Stimulated activated CD4-positive, alpha-beta T cell treated with anti-CD3 and anti-CD28 coated beads, Interleukin-4, amount 100 ng/mL, for 1 hour (primary cell): Measurements from ENCODE around the gene GNG10.
"Not testable (repeated sequence)": the region's sequence is repeated elsewhere in the genome, so short reads cannot be mapped to it uniquely, and the experiment has no call there.

ENCODE experiments used
- DNase-seq: peaks from one replicate; pipeline ENCODE4 v3.0.0-alpha.2; 2020

The GNG10 gene

GRCh38 chr9:111657051-111657450 lies 4.4 kb upstream of the GNG10 start:
- no peak for DNase-seq

GRCh38 chr9:111658943-111659342 lies 2.5 kb upstream of the GNG10 start:
- no peak for DNase-seq

DNA sequence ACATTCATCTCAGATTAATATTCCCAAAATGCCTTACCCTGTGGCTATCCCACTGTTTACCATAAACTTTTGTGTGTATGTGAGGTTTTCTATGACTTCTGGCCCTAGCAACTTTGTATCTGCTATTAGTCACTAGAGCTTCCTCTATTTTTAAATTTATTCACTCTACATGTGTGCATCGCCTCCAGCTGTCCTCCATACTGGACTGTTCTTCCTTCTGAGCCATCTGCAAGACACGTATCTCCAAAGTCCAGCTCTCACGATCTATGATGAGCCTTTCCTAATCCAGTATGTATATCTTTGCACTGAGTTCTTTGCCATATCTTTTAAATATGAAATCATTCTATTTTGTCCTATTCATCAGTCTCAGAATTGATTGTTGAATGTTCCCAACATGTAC lies 1.7 kb upstream of the GNG10 start:
- DNase-seq = no peak

DNA sequence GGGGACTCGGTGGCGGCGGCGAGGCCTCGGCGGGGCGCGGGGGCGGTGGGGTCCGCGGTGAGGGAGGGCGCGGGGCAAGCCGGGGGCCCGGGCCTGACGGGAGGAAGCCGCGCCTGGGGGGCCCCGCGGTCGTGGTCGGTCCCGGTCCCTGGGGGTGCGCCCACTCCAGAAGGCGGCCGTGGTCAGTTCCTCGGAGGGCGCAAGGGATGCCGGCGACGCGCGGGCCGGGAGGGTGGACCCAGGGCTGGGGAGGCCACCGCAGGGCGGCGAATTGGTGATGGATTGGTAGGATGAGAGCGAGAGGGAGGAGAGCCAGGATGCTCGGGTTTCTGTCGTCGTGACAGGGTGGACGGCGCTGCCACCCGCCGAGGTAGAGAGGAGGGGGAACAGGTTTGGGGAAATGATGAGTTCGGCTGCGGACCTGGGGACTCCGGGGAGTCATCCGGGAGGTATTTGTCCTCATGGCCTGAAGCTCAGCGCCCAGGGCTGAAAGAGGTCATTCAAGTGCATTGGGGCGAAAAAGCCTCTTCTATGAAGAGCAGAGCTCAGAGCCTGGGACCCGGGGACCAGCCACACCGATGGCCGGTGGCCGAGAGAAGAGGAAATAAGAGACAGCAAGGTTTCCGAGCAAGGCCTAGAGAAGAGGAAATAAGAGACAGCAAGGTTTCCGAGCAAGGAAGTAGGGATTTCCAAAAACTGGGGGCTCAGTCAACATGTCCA lies 557 bp downstream of the GNG10 start:
- peak; percentile 31 for DNase-seq

DNA sequence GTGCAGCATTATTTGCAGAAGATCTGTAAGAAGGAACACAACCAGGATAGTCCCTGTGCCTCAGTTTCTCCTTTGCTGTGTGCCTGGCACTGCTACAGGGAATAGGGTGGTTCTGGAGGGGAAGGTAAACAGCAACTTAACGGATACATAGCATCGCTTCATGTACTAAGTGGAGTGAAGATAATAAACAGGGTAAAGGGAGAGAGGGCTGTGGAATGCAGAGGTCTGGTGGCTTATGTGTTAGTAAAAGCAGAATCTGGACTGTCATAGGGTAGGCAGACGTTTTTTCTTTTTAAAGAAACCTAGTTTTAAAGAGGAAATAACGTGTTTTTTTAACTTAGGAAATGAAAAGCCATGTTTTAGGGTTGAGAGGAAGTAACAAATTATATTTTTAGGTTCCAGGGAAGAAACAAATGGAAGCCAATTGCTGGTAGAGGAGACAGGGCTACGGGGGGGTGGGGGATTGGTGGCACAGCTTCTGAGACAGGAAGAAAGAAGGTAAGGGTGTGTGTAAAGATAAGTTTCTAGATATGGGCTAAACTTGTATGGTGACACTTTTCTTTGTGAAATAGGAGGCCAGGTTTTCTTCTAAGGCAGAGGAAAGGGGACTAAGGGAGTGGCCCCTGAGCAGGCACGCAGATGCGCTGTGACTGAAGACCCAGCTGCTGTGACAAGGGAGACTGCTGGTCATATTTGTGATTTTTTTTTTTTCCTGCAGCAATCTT lies 1.3 kb downstream of the GNG10 start:
- DNase-seq = no peak

GRCh38 chr9:111663301-111663823 lies 2.0 kb downstream of the GNG10 start:
- DNase-seq = no peak

DNA sequence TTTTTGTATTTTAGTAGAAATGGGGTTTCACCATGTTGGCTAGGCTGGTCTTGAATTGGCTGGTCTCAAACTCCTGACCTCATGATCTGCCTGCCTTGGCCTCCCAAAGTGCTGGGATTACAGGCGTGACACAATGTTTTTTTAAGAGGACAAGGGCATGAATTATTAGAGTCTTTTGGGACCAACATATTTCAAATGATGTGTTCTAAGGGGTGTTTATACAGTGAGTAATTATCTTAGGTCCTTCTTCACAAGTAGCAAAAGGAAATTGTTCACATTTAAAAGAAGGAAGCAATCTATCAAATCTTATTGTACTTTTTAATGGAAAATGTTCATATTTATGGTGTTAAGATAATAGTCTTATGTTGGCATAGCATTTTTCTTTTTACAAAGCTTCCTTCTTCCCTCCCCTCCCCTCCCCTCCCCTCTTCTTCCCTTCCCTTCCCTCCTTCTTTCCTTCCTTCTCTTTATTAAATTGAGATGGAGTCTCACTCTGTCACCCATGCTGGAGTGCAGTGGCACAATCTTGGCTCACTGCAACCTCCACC lies 6.7 kb downstream of the GNG10 start:
- no peak for DNase-seq

- not testable (repeated sequence) for DNase-seq
Observed at GRCh38 chr9:111668601-111669000, 7.2 kb downstream of the GNG10 start.

- no peak for DNase-seq
Observed at GRCh38 chr9:111674319-111674718, 12.9 kb downstream of the GNG10 start.

DNA sequence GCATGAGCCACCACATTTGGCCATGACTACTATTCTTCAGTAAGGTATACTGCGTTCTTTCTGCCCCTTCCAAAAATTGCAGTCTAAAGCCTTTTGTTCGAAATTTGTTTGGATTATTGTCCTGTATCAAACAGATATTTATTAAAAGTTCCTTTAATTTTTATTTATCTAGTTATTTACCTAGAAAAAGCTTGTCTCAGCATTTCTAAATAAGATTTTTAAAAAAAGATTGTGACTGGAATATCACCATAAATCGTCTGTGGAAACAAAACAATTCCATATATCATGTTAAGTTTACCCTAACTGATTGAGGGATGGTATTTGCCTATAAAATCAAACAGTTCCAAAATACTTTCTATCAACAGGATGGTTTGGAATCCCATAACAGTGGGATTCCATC lies 14.7 kb downstream of the GNG10 start:
- DNase-seq = no peak

DNA sequence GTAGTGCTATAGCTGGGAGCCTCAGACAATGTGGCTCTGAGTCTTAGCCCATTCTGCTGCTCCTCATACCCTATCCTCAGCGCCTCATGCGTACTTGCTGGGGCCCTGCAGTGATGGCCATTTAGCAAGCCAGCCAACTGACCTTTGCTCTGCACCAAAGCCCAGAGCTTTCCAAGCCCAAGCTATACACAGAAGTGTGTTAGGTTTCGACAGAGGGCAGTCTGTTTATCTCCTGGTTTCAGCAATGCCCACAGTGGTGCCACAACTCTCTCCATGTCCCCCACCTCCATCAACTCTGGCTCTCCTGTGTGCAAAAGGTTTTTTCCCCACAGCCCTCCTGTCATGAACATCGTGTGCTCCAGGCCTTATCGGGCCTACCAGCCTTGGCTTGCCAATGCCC lies 16.9 kb downstream of the GNG10 start:
- no peak for DNase-seq

DNA sequence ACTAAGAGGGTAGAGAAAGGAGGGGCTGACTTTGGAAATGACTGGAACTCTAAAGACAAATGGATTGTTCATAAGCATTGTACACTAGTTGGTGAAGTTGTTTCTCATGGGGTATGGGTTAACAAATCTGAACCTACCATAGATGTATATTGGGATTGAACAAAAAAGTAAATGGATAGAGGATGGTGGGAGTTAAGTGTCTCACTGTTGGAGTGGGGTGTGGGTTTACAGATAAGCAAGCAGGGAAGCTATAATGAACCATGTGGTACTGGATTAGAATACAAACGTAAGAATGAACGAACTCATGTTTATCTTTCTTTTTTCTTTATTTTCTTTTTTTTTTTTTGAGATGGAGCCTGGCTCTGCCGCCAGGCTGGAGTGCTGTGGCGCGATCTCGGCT lies 17.8 kb downstream of the GNG10 start:
- DNase-seq = no peak

DNA sequence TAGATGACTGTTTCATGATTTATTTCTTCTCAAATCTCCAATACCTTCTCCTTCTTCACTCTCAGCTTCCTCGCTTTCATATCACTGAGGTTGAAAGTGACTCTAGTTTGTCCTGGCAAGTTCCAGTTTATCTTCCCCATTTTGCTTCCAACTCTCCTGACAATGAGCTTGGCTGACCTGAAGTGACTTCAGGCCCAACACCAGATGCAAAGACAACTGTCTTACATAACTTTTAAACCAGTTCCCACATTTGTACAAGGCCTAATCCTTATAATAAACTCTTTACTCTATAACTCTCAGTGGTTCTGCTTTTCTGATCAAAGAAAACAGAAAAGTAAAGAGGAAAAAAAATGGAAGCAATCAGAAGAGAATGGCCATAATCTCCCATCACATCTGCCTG lies 22.0 kb downstream of the GNG10 start:
- DNase-seq = no peak

DNA sequence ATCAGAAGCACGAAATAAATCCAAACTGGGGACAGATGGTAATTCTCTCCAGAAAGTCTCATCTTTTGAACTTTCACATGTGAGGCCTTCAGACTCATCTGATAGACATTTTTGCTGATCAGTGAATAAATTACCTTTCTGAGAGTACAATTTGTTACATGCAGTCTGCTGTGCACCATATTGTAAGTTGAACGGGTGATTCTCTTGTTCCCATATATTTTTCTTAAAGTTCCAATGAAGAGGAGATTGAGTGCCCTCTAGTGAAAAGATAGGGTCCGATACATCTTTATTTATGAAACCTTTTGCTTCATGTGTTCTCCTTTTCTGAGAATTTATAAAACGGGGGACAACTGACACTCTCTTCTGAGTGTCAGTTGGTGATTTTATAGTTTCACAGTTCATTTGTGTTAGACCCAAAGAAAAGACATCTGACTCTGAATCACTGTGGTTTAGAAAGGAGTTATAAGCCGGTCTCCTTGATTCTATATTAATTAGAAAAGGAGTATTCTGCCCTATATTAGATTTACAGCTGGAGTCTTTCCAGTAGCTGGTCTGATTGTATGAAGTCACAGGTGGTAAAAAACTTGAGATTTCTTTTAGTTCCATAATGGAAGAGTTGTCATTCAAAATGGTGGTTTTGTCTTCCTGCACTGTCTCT lies 30.4 kb downstream of the GNG10 start:
- DNase-seq = no peak

DNA sequence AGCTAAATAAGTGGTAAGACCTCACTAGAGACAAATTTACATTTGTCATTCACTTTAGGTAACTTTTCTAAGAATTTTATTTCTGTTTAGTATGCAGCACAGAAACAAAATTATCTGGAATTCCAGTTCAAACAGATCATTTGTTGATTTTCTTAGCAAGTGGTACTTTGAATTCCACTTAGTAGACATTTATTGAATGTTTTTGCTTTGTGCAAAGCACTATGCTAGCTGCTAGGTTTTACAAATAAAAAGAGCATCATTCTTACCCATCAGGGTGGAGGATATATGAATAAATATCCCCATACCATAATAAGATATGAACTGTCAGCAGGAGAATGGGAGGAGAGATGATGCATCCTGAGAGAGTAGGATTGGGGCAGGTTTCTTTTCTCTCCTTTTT lies 35.4 kb downstream of the GNG10 start:
- DNase-seq = no peak

DNA sequence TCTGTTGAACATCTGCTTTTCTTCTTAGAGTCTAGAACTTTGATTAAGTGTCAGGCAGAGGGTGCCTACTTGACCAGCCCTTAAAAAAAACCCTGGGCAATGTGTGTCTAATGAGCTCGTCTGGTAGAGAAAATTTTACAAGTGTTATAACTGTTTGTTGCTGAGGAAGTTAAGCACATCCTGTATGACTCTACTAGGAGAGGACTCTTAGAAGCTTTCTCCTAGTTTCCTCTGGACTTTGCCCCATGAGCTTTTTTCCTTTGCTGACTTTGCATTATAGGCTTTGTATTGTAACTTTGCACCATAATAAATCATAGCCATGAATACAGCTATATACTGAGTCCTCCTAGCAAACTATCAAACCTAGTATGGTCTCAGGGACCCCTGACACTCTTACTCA lies 39.4 kb downstream of the GNG10 start:
- DNase-seq = no peak

DNA sequence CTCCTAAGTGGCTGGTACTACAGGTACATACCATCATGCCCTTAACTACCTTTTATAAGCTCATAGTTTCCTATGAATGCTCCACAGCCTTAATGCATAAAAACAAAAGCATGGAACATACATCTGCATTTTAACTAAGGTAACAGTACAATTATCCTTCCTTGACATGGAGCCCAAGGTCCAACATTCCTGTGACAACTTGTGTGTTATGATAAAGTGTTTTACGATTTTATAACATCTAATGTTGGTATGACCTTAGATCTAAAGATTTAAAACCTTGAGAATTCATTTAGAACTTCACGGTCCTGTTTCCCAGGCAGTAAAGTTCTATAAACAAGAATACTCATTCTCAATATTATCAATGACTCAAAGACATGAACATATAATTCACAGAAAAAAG lies 43.1 kb downstream of the GNG10 start:
- DNase-seq = no peak

- no peak for DNase-seq
Observed at GRCh38 chr9:111711548-111711947, 50.1 kb downstream of the GNG10 start.

GRCh38 chr9:111712369-111712768 lies 51.0 kb downstream of the GNG10 start:
- no peak for DNase-seq

DNA sequence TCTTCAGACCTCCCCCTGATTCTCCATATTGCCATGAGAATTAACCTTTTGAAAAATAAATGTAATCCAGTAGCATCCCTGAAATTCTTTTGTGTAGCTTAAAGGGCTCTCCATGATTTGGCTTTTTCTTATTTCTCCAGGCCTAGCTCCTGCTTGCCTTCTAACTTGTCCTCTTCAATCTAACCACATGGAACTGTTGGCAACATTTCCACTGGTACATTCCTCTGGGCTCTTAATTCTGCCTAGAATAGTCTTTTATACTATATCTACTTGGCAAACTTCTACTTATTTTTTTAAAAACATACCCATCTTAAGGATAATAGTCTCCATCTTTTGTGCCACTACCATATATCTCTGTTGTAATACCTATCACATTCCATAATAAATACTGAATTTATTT lies 54.1 kb downstream of the GNG10 start:
- DNase-seq = no peak

- DNase-seq = no peak
Observed at GRCh38 chr9:111719541-111719940, 58.1 kb downstream of the GNG10 start.
